GM12878 (cell line): ENCODE data around the gene TRIP11. TPM values are rescaled to one million over a fixed set of nuclear protein-coding genes. Genes with fewer than 3 reads are reported as not detected.

Experiments used
- ATAC-seq: fragments of 200-7000 bp; cut with Tn5 transposase; 3 replicates; pipeline ENCODE4 v1.9.1; 2020; ENCODE audit warnings: mild to moderate bottlenecking, moderate library complexity
- BruUV-seq: library from RNA; stranded (reverse); fragments of 400-500 nt; replicated peaks from 2 replicates; lab custom pipeline; 2021; lab: Mats Ljungman, UMichigan
- CTCF ChIA-PET: fragments of 300-600 bp; sonication (Branson Sonifier 250); formaldehyde crosslinking; extraction: SDS; loops from one replicate; lab custom pipeline; 2021; ENCODE audit warnings: inconsistent platforms; lab: Yijun Ruan, JAX
- POLR2A ChIA-PET: fragments of 350-600 bp; formaldehyde crosslinking; extraction: SDS; loops from one replicate; lab custom pipeline; 2021; ENCODE audit warnings: inconsistent platforms; lab: Charles Lee
- RAD21 ChIA-PET: fragments of 300-600 bp; sonication (Branson Sonifier 250); formaldehyde crosslinking; loops from one replicate; lab custom pipeline; 2023; ENCODE audit warnings: antibody characterized with exemption; ENCODE audit not compliant: unreplicated experiment; lab: Charles Lee
- SMC1A ChIA-PET: fragments of 300-600 bp; sonication (Branson Sonifier 250); formaldehyde crosslinking; loops from one replicate; lab custom pipeline; 2023; ENCODE audit not compliant: unreplicated experiment, uncharacterized antibody; lab: Charles Lee
- DNase-seq: peaks from one replicate; pipeline ENCODE4 v3.0.0-alpha.2; 2011; ENCODE audit warnings: low read depth, low spot score
- FAIRE-seq: peaks from 3 replicates; lab custom pipeline; 2011; peaks lifted over from hg19 to GRCh38; lab: Jason Lieb, UNC
- H2AFZ ChIP-seq: 2 replicates; pipeline ENCODE4 v1.6.0; 2011; ENCODE audit warnings: low read depth, low read length, control low read depth; ENCODE audit not compliant: control insufficient read depth
- H3K27ac ChIP-seq: 2 replicates; pipeline ENCODE4 v1.5.1; 2011; ENCODE audit warnings: control low read depth; ENCODE audit not compliant: control insufficient read depth, insufficient read depth
- H3K27me3 ChIP-seq, 2 experiments: replicated peaks in 1 of 2; 2 replicates each; pipeline versions ENCODE4 v1.6.0 to v1.6.1; 2011; ENCODE audit warnings: low read length in 1 of 2; ENCODE audit not compliant: control insufficient read depth in 2 of 2, insufficient read depth in 2 of 2
- H3K36me3 ChIP-seq, 2 experiments: 2 replicates each; pipeline ENCODE4 v1.5.1; 2011; ENCODE audit warnings: low read length in 1 of 2; ENCODE audit not compliant: control insufficient read depth in 2 of 2, insufficient read depth in 2 of 2
- H3K4me1 ChIP-seq: 2 replicates; pipeline ENCODE4 v1.6.1; 2011; ENCODE audit warnings: mild to moderate bottlenecking, low read length, moderate library complexity, mixed read lengths; ENCODE audit not compliant: control insufficient read depth, insufficient read depth
- H3K4me2 ChIP-seq: 2 replicates; pipeline ENCODE4 v1.6.0; 2011; ENCODE audit warnings: control low read depth; ENCODE audit not compliant: control insufficient read depth, insufficient read depth
- H3K4me3 ChIP-seq: fragments of 200-600 bp; sonication (generic); 2 replicates; pipeline ENCODE4 v1.5.1; 2016
- H3K79me2 ChIP-seq: 2 replicates; pipeline ENCODE4 v1.6.0; 2011; ENCODE audit warnings: low read length; ENCODE audit not compliant: control insufficient read depth, insufficient read depth
- H3K9ac ChIP-seq: 2 replicates; pipeline ENCODE4 v1.8.0; 2011; ENCODE audit warnings: low read length, control low read depth, mixed read lengths; ENCODE audit not compliant: control insufficient read depth, insufficient read depth
- H3K9me3 ChIP-seq: replicated peaks from 3 replicates; pipeline ENCODE4 v1.5.1; 2011; ENCODE audit warnings: mild to moderate bottlenecking, low read length; ENCODE audit not compliant: control insufficient read depth, insufficient read depth
- H4K20me1 ChIP-seq: 2 replicates; pipeline ENCODE4 v1.6.0; 2011; ENCODE audit not compliant: control insufficient read depth, insufficient read depth
- E4F1 ChIP-seq: fragments of 450-650 bp; IDR thresholded peaks from 2 replicates; pipeline ENCODE4 v1.6.1; 2018; ENCODE audit warnings: borderline replicate concordance, mild to moderate bottlenecking; ENCODE audit not compliant: partially characterized antibody
- HDAC6 ChIP-seq: fragments of 200-600 bp; sonication (generic); IDR thresholded peaks from one replicate; pipeline ENCODE4 v1.8.0; 2017; ENCODE audit warnings: antibody characterized with exemption; ENCODE audit not compliant: unreplicated experiment
- MYB ChIP-seq: fragments of 150-350 bp; IDR thresholded peaks from 2 replicates; pipeline ENCODE4 v1.6.1; 2014; ENCODE audit warnings: mild to moderate bottlenecking, low read depth, low read length, borderline replicate concordance
- RB1 ChIP-seq: fragments of 450-650 bp; formaldehyde crosslinking; IDR thresholded peaks from 2 replicates; pipeline ENCODE4 v1.6.1; 2017; ENCODE audit warnings: mild to moderate bottlenecking, borderline replicate concordance
- ZNF384 ChIP-seq: IDR thresholded peaks from 2 replicates; pipeline ENCODE4 v1.6.1; 2012; ENCODE audit warnings: low read depth, mild to moderate bottlenecking, low read length, improper control_type of control experiment, borderline replicate concordance
- whole genome bisulfite sequencing: methylation state at CpG from one replicate; pipeline ENCODE4 v1.1.6; 2016; ENCODE audit warnings: low lambda C conversion rate; ENCODE audit not compliant: insufficient replicate concordance, insufficient coverage; ENCODE audit errors: missing lambda C conversion rate; 5-methylcytosine and 5-hydroxymethylcytosine counted together
- in situ Hi-C: fragments of 300-500 bp; cut with MboI; formaldehyde crosslinking; loops from 9 replicates; pipeline ENCODE4 v1.14.3; 2018; ENCODE audit warnings: mixed read lengths
- intact Hi-C: fragments of 100-400 bp; cut with micrococcal nuclease; formaldehyde crosslinking; loops from one replicate; pipeline ENCODE4 v1.14.2; 2022; ENCODE audit not compliant: unreplicated experiment
- polyA plus RNA-seq, 11 experiments: library from polyadenylated mRNA; depleted of rRNA in 4 of 11; unstranded in 6 of 11; stranded (reverse) in 5 of 11; fragments of >200 nt; fragmentation: Nextera tagmentation in 4 of 11; fragmentation: Illumina TruSeq in 1 of 11; extraction: Ambion mirVana in 4 of 11; extraction: Trizol in 1 of 11; gene quantifications; 1 replicate in 1 of 11; 2 replicates in 10 of 11; pipeline versions ENCODE4 v1.2.1 to v1.2.3, GENCODE V29; 2011 to 2016; ENCODE audit warnings: inconsistent platforms in 2 of 11, missing spikeins in 2 of 11, low read depth in 1 of 11
- total RNA-seq, 4 experiments: library from RNA; depleted of rRNA in 3 of 4; stranded (reverse); fragments of >200 nt in 3 of 4; fragmentation: Illumina TruSeq in 1 of 4; extraction: Trizol in 1 of 4; gene quantifications; 2 replicates each; pipeline versions ENCODE4 v1.2.1 to v1.2.3, GENCODE V29; 2013 to 2021
- TF ChIP-seq, protein P1 (sequence below): fragments of 450-650 bp; IDR thresholded peaks from 2 replicates; pipeline ENCODE4 v1.6.1; 2017; ENCODE audit warnings: mild to moderate bottlenecking, moderate library complexity

The TRIP11 gene
- total and polyA plus RNA-seq, 10 of the 15 experiments (the other 5 are each of a cell fraction or from before 2014, with no cell fraction given), result 5.3 to 46.1 (median 19.9) TPM

- DNase-seq (no peak), ATAC-seq (no peak), FAIRE-seq (no peak)
- Histone ChIP-seq H3K27ac (no peak overlapping the region), H3K4me1 (no peaks in the 10 kb centered on the region), H3K9me3 (no peaks in the 10 kb centered on the region), H3K36me3 (peaks cover 0 to 26% of the 10 kb centered on the region in 2 experiments), H3K4me3 (no peak overlapping the region), H2AFZ (no peak overlapping the region), H4K20me1 (no peaks in the 10 kb centered on the region), H3K27me3 (no peaks in the 10 kb centered on the region), H3K9ac (no peak overlapping the region), H3K79me2 (no peaks in the 10 kb centered on the region), H3K4me2 (no peak overlapping the region)
- WGBS, result 100% methylated on average over 1 of the region's 1 CpG
- SMC1A ChIA-PET, result no interaction called here
- no peak for TF ChIP-seq MYB
- TF ChIP-seq E4F1, result no peak
- no peak for TF ChIP-seq RB1
- TF ChIP-seq ZNF384, result no peak
- TF ChIP-seq, protein P1, sequence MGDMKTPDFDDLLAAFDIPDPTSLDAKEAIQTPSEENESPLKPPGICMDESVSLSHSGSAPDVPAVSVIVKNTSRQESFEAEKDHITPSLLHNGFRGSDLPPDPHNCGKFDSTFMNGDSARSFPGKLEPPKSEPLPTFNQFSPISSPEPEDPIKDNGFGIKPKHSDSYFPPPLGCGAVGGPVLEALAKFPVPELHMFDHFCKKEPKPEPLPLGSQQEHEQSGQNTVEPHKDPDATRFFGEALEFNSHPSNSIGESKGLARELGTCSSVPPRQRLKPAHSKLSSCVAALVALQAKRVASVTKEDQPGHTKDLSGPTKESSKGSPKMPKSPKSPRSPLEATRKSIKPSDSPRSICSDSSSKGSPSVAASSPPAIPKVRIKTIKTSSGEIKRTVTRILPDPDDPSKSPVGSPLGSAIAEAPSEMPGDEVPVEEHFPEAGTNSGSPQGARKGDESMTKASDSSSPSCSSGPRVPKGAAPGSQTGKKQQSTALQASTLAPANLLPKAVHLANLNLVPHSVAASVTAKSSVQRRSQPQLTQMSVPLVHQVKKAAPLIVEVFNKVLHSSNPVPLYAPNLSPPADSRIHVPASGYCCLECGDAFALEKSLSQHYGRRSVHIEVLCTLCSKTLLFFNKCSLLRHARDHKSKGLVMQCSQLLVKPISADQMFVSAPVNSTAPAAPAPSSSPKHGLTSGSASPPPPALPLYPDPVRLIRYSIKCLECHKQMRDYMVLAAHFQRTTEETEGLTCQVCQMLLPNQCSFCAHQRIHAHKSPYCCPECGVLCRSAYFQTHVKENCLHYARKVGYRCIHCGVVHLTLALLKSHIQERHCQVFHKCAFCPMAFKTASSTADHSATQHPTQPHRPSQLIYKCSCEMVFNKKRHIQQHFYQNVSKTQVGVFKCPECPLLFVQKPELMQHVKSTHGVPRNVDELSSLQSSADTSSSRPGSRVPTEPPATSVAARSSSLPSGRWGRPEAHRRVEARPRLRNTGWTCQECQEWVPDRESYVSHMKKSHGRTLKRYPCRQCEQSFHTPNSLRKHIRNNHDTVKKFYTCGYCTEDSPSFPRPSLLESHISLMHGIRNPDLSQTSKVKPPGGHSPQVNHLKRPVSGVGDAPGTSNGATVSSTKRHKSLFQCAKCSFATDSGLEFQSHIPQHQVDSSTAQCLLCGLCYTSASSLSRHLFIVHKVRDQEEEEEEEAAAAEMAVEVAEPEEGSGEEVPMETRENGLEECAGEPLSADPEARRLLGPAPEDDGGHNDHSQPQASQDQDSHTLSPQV, result no peak
- TF ChIP-seq HDAC6, result no peak
- RAD21 ChIA-PET, result no interaction called here
- intact Hi-C loops, result loop anchor here (10.0 kb wide), 1 partner anchor 175 kb away; no protein-coding TSS in a partner anchor
- CTCF ChIA-PET, result interaction anchor here (2.7 kb wide), 1 partner anchor 13 kb away, joined by 13 read pairs; no protein-coding TSS in a partner anchor
- in situ Hi-C loops, result no loop called here
- no TSS peak for BruUV-seq
- POLR2A ChIA-PET, result no interaction called here
Measured at GRCh38 chr14:92009604-92010003, 30.3 kb downstream of the TRIP11 start.
